GM21619 (cell line): Measurements from ENCODE around the gene ECE1.

ENCODE experiments used
- ATAC-seq: cut with Tn5 transposase; IDR thresholded peaks from one replicate; pipeline ENCODE4 v1.9.1; 2021; ENCODE audit not compliant: unreplicated experiment

ECE1 gene

DNA sequence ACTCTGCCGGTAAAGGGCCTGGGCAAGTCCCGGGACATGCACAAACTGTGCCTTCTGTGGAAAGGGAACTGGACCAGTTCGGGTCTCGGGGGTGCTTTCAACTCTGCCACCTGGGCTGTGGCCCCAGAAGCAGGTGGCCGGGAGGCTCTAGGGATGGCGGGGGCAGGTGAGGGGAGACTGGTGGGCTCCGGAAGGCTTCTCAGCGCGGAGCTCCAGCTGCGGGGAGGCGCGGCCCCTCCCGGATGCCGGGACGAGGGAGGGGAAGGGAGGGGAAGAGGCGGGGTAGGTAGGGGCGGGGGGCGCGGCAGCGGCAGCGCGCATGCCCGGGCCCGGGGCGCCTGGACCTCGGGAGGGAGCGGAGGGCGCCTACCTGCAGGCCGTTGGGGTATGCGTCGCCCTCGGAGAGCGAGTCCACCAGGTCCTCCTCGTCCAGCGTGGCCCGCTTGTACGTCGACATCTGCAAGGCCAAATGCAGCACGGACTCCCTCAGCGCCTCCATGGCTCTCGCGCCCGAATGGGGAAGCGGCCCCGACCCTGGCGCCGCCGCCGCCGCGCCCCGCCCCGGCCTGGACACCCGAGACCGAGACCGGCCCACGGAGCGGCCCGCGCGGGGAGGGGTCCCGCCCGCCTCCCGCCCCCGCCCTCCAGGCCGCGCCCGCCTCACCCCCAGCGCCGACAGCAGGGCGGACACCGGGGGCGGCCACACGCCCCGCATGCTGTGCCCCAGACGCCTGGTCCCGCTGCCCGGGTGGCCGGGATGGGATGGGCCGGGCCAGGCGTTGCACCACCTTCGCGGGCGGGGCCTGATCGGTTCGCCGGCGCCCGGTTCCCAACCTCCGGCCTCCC, at the start of gene ECE1:
Gene ECE1, minus strand, starts transcription at position 764 of the 846 bp plus-strand sequence. Its CDS starts 49 bp downstream, at position 715.
- no peak for ATAC-seq

DNA sequence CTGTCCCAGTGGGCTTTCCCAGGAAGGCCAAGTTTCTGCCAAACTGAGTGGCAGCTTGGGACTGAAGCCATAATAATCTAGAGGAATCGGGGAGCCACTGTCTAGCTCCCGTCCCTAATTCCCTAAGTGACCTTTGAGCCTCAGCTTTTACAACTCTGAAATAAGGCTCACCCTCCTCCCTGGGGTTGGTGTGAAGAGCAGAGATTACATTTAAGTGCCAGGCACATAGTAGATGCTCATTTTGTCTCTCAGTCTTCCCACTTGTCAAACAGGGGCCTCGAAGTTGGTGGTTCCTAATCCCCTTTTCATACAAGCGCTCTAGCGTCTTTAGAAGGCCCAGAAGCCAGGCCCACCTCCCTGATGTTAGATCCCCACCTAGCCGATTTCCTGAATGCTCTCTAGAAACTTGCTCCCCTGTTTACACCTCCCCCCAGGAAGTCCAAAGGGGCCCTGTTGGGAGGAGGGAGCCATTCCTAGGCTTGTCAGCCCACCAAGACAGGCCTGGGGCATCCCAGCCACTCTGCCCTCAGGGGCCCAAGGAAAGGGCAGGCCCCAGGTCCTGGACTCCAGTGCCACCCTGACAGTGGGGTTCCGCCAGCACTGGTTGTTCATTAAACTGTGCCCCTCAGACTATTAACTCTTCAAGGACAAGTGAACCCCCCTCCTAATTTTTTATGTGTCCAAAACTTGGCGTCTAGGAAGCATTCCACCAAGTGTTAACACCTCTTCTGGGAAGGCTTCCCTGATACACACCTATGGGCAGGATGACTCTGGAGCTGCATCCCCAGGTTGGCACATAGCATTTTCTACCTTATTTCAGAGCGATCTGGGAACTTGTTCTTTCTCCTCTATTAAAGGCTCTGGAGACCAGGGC, 49.3 kb upstream of the ECE1 start:
- ATAC-seq: no peak

DNA sequence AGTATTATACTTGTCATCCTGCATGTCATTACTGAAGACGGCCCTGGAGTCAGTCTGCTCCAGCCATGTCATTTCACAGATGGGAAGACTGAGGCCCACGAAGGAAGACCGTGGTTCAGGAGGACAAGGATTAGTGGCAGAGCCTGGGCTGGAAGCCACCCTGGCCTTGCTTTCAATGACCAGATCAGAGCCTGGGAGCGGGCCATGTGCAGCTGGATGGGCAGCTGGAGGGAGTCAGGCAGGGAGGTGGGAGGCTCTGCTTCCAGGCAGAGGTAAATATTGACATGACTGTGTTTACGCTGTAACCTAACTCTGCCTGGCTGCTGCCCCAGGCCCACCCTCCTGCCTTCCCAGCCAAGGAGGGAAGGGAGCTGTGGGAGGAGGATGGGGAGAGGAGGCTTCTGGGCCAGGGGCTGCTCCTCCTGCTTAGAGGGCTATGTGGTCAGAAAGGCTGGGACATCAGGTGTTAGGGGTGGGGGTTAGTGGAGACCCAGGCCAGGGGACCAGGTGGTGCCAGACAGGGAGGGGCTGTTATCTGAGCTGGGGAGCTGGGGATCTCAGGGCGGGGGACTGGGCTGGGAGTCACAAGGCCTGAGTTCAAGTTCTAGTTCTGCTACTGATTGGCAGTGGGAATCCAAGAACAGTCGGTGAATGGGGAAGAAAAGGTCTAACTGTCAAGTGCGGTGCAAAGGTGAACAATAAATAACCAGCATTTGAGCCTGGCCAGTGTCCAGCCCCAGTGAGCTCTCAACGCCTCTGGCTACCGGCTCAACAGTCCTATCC, 48.5 kb upstream of the ECE1 start:
- ATAC-seq: no peak

DNA sequence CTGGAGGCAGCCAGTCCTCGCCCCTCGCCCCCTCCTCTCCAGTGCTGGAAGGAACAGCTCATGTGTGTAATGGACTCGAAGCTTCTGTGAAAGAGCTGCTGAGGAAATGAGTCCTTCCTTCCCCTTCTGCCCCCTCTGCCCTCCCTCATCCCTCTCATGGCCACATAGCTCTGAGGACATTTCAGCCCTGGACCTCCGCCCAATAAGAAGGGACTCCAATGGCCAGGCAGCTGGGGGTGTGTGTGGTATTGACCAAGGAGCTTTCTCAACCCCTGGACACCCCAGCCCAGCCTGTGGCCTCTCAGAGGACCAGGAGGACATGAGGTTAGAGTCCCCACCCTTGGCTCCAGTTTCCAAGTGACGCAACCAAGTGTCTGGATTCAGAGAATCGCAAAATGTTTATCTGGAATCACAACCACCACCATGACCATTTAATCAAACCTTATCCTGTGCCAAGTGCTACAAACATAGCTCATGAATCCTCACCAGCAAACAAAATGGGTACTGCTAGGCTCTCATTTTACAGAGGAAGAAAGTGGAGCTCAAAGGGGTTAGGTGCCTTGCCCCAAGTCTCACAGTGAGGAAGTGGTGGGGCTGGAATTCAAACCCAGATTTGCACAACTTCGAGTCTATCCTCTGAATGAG, 47.8 kb upstream of the ECE1 start:
- ATAC-seq: no peak

DNA sequence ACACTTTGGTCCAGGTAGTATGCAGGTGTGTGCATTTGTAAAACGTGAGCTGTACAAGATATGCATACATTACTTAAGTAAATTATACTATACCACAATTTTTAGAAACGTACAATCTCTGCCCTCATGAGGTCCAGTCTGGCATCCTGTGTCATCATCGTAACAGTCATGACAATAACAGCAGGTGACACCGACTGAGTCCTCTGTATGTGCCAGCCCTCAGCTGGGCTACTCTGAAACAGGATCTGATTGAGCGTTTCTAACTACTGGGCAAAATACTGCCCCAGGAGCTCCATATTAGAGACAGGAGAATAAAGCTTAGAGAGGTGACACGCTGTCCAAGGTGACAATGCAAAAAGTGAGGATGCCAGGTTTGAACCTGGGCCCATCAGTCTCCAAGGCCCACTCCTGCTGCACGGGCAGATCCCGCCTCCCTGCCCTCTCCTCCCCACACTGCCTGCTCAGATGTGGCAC, 47.2 kb upstream of the ECE1 start:
- no peak for ATAC-seq

DNA sequence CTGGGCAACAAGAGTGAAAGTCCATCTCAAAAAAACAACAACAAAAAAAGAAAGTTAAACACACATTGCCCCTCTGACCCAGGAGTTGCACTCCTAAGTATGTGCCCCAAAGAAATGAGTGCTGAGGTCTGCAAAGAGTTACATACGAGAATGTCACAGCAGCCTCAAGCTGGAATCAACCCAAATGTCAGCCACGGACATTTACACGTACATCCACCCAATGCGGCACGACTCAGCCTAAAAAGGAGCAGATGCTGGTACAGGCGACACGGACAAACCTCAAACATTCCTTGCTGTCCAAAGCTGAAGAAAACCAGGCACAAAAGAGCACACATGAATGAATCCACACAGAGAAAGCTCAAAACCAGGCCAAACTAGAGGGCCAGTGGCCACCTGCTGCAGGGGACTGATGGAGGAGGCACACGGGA, 46.8 kb upstream of the ECE1 start:
- no peak for ATAC-seq

DNA sequence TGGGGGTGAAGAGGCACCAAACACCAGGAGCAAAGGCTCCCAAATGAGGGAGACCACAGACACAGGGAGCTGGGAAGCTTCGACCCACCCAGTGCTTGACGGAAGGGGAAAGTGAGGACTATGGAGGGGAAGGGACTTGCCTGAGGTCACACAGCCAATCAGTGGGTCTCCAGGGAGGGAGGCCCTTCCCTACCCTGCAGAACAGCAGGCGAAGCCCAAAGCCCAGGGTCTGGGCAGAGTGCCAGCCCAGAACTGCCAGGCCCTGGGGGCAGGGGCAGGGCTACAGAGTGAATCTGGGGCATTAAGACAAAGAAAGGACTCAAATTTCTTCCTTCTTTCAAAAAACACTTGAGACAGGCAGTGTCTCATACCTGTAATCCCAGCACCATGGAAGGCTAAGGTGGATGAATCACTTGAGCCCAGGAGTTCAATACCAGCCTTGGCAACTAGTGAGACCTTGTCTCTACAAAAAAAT, 45.5 kb upstream of the ECE1 start:
- ATAC-seq: no peak

DNA sequence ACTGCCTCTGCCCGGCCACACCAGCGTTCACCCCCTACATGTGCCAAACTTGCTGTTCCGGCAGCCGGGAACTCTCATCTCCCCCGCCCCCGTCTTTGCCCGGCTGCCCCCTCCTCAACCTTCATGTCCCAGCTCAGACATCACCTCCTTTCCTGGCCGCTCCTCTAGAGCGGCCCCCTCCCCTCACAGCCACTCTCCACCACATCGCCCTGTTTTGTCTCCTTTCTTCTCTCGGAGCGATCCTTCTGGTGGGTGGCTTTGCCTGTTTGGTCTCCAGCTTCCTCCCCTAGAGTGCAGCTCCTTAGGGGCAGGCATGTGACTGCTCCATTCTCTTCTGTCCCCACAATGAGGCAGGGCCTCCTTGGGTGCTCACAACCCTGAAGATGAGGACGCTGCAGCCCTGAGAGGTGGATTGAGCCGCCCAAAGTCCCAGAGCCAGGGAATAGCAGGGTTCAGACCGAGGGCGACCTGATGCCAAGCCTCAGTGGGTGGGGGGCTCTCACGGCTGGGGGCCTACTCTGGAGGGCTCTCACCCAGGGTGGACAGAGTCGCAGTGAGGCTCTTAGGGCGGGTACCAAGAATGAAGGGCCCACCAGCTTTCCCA, 44.9 kb upstream of the ECE1 start:
- no peak for ATAC-seq

DNA sequence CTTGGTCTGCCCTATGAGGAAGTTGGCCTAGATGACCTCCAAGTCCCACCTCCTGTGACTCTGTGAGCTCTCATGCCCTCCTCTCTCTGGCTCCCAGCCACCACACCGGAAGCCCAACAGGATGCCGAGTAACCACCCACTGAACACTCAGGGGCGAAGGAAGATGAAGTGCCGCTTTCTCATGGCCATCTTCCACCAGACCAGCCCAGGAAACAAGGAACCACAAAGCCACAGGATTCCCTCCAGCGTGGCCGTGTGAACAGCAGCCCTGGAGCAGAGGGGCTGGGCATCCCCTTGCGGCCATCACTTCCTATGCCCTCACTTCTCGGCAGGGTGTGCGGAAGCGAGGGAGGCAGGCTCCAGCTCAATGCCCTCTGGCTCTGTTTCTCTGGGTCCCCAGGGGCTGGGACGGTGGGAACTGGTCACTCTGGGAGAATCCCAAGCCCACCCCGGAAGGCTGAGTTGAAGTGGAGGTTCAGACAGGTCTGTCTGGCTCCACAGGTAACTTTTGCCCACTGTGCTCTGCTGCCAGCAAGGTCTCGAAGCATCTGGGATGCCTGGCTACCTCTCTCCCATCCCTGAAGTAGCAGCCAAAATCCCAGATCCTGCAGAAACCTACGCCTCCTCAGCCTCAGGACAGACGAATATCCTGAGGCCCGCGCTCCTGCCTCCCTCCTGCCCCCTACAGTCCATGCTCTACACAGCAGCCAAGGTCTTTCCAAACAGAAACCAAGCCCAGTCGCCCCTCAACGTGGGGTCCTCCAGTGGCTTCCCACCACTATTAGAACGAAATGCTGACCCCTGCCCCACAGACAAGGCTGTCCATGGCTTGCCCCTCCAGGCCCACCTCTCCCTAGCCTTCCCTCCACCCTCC, 44.2 kb upstream of the ECE1 start:
- peak; percentile 70 for ATAC-seq

DNA sequence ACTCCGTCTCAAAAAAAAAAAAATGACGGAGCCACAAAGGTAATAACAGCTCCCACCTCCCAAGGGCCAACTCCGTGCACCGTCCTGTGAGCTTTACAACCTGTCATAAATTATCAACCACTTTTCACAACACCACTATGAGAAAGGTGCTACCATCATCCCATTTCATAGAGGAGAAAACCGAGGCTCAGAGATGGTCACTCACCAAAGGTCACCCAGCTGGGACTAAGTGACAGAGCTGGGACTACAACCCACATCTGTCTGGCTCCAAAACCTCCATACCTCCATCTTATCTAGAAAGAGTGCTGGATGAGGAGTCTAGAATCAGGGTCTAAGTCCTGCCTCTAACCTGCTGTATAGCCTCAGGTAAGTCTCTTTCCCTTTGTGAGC, 43.6 kb upstream of the ECE1 start:
- no peak for ATAC-seq

DNA sequence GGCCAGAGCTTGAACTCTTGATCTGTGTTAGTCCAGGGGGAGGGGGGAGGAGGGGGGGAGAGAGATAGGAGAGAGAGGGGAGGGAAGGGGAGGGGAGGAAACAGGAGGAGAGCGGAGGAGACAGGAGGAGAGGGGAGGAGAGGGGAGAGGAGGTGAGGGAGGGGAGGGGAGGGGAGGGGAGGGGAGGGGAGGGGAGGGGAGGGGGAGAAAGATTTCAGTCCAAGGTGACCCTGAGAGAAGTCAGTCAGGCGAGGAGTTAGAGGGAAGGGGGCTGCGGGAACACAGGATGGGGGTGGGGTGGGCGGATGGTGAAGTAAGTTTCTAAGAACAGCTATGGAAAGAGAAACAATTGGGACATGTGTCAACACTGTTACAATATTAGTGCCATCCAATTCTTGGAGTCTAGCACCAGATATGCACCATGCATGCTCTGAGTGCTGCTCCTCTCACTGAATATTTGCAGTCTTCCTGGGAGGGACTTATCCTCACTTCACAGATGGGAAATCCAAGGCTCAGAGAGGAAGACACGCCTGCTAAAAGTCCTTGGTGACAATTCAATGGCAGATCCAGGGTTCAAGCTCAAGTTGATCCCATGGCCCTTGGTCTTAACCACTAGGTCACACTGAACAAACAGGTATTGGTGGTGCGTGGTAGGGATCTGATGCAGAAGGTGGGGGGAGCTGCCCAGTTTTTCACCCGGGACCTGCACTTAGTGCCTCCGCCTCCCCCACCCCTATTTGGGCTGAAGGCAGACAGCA, 42.5 kb upstream of the ECE1 start:
- ATAC-seq: no peak

DNA sequence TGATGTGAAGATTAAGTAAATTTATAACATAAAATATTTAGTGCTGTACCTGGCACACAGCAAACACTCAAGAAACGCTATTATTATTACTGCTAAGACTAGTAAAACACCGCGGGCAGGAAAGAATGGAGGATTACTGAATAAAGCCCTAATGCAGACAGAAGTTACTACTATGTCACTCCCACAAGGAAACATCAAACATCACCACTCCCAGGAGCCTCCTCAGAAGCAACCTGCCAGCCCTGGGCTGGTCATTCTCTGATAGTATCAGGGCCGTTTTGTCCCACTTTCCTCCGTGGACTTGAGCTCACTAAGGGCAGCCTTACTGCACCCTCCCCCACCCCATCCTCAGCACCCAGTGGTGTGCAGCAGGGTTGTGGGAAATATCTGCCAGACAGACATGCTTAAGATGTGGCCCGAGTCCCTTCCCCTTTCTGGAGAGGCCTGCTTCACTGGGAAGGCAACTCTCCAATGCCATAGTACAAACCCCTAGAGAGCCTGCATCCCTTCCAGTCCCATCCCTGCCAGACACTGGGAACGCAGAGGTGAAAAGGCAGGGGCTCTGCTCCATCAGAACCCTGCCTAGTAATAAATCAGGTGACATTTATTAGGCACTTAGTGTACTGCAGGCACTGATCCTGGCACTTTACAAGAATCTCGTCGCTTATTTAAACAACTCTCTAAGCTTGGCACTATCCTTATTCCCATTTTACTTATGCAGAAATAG, 41.7 kb upstream of the ECE1 start:
- no peak for ATAC-seq

DNA sequence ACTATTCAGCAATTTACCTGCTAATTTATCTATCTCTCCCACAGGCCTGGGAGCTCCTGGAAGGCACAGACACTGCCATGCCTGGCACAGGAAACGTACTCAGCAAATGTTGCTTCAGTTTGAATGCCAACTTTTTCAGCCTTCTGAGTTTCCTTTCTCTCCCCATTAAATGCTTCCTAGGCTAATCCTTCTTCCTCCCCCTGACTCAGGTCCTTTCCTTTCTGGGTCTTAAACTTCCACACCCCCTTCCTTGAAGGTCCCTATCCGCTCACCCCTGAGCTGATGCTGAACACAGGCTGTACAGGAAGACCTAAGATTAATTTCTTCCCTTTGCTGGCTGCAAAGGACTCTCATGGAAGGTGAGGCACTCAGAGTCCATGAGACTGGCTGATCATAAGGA, 40.3 kb upstream of the ECE1 start:
- no peak for ATAC-seq

DNA sequence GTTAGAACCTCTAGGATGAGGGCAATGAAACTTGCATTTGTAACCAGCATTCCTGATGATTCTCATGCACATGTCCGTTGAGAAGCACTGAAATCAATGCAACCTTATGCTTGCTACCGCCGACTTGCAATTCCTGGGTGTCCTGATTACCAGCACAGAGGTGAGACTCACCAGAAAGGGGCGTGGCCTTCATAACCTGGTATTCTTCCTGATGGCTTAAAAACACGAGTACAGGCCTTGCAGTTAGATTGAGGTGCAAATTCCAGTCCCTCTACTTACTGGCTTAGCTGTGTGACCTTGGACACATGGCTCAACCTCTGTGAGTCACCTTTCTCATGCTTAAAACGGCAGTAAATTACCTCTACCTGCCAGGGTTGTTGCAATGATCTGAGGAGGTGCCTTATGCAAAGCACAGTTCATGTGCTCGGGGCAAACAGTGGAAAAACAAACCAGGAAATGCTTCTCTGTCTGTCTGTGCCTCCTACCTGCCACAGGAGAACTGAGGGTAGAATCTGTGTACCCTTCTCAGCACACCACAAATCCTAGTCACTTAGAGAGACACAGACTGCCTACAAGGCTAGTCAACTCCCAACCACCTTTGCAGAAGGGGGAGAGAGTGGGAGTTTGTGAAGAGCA, 39.1 kb upstream of the ECE1 start:
- ATAC-seq: no peak

DNA sequence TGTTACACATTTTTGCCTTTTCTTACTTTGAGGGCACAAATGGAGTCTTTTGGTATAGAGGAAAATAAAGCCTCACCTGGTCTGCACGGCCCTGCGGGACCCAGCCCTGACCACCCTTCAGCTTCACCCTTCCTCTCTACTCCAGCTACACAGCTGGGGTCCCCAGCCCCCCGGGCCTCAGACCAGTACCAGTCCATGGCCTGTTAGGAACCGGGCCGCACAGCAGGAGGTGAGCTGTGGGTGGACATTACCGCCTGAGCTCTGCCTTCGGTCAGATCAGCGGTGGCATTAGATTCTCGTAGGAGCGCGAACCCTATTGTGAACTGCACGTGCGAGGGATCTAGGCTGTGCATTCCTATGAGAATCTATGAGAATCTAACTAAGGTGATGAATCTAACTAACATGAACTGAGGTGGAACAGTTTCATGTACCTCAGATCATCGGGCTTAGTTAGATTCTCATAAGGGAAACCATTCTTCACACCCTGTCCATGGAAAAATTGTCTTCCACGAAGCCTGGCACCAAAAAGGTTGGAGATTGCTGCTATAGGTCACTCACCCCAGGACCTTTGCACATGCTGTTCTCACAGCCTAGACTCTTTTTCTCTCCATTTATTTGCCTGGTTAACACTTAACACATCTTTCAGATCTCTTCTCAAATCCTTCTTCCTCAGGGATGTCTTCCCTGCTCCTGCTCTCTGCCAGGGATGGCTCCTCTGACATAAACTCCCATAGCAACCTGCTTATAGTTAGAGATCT, 37.5 kb upstream of the ECE1 start:
- ATAC-seq: no peak

DNA sequence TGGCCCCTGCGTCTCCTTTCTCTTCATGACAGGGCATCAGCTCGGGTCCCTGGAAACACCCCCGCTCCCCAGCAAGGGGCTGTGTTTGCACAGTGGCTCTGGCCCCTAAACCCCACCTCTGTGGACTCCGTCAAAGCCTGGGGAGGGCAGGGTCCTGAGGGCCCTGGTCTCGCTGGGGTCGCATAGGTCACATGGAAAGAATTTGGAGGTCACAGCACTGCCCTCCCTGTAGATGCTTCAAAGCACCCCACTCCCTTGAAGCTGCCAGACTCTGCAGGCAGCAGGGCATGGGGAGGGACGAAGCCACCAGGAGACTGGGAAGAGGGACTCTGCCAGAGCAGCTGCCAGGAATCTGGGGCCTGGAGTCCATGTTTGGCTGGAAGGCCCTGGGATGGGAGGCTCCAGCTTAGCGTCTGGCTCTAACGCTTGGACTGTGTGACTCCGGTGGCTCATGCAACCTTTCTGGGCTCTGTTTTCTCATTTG, 36.6 kb upstream of the ECE1 start:
- ATAC-seq: no peak
